K562 (cell line): ENCODE data around the gene STOX2.
A peak's percentile ranks its signal among the peaks of the same experiment; 100 is the strongest.

Experiments
- ARHGAP35 ChIP-seq: fragments of 450-650 bp; IDR thresholded peaks from 2 replicates; pipeline ENCODE4 v1.6.1; 2018; ENCODE audit not compliant: partially characterized antibody
- CEBPG ChIP-seq, 3 experiments: fragments of 200-800 bp in 1 of 3; sonication (Bioruptor generic) in 1 of 3; sonication (generic) in 1 of 3; formaldehyde crosslinking in 1 of 3; IDR thresholded peaks in 2 of 3; conservative IDR thresholded peaks in 1 of 3; 2 replicates each; pipeline versions ENCODE4 v1.6.1 to v1.8.0; 2016 to 2022; ENCODE audit warnings: missing compliant biosample characterization in 2 of 3, missing genetic modification characterization in 2 of 3, mild to moderate bottlenecking in 1 of 3, missing genetic modification reagents in 1 of 3
- CHD2 ChIP-seq: IDR thresholded peaks from 2 replicates; pipeline ENCODE4 v1.6.1; 2011; ENCODE audit warnings: low read depth, low read length
- CTCF ChIP-seq, 3 experiments: IDR thresholded peaks in 2 of 3; conservative IDR thresholded peaks in 1 of 3; 2 replicates each; pipeline ENCODE4 v1.5.1; 2011 to 2012; ENCODE audit warnings: low read length in 3 of 3, mild to moderate bottlenecking in 3 of 3, control low read depth in 2 of 3, improper control_type of control experiment in 1 of 3, inconsistent platforms in 1 of 3, low read depth in 1 of 3, mixed read lengths in 1 of 3, moderate library complexity in 1 of 3; ENCODE audit not compliant: insufficient read depth in 2 of 3
- HCFC1 ChIP-seq: IDR thresholded peaks from 2 replicates; pipeline ENCODE4 v1.6.1; 2012; ENCODE audit warnings: low read depth, low read length, improper control_type of control experiment
- RNF2 ChIP-seq: sonication (generic); IDR thresholded peaks from 2 replicates; pipeline ENCODE4 v1.6.1; 2016
- SAFB2 ChIP-seq: fragments of 200-400 bp; formaldehyde crosslinking; IDR thresholded peaks from 2 replicates; pipeline ENCODE4 v1.6.1; 2018; ENCODE audit warnings: borderline replicate concordance, low read length, low read depth, moderate library complexity; ENCODE audit not compliant: severe bottlenecking
- ZBTB1 ChIP-seq: sonication (generic); formaldehyde crosslinking; IDR thresholded peaks from 2 replicates; pipeline ENCODE4 v1.8.1; 2023; ENCODE audit warnings: missing genetic modification reagents, low read depth, mild to moderate bottlenecking, borderline replicate concordance
- ZNF232 ChIP-seq: sonication (generic); formaldehyde crosslinking; IDR thresholded peaks from 2 replicates; pipeline ENCODE4 v1.8.0; 2022; ENCODE audit warnings: mild to moderate bottlenecking, missing genetic modification reagents
- ZNF551 ChIP-seq: fragments of 250-450 bp; sonication (Bioruptor Pico); IDR thresholded peaks from 2 replicates; pipeline ENCODE4 v1.5.0; 2021; ENCODE audit warnings: mild to moderate bottlenecking, moderate library complexity
- ZNF76 ChIP-seq: fragments of 250-450 bp; sonication (Bioruptor Pico); IDR thresholded peaks from 2 replicates; pipeline ENCODE4 v1.4.0; 2020; ENCODE audit warnings: mild to moderate bottlenecking, moderate library complexity, borderline replicate concordance
- TF ChIP-seq, protein P1 (sequence below): fragments of 450-650 bp; IDR thresholded peaks from 2 replicates; pipeline ENCODE4 v1.6.1; 2017; ENCODE audit warnings: mild to moderate bottlenecking, moderate library complexity
- TF ChIP-seq, protein P2 (sequence below): fragments of 450-650 bp; formaldehyde crosslinking; IDR thresholded peaks from 2 replicates; pipeline ENCODE4 v1.4.0; 2022; ENCODE audit warnings: missing genetic modification characterization

DNA sequence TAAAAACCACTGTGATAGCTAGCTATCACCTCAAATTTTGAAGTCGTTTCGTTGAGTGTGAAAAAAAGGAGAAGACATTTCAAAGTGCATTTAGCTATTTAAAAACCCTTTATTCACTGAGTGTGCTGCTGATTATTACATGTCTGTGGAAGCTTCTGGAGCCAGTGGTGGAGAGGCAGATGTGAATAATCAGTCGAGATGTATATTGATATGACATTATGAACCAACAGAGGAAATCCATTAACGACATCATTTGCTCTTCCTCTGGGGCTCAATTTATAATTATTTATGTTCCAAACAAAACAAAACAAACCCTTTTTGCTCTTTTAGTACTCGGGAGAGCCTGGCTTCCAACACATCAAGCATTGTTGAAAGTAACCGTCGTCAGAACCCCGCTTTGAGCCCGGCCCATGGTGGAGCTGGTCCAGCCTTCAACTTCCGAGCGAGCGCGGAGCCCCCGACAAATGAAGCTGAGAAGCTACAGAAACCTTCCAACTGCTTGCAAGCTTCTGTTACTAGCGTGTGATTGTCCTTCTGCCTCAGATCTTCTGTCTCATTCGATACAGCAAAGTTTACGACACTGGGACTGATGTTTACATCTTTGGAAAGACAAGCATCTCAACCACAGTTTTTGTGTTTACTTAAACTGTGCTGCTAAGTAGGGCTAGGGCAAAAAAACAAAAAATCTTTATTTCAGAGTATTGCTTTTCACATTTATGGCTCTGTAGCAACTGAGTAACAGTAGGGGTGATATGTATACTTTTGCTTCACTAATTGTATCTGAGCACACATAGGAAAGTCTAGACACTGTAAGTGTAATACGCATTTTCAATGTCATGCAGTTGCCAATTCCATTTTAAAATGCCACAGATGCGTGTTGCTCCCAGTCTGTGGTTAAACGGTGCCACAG, 111.9 kb downstream of the STOX2 start:
- TF ChIP-seq, protein P1, sequence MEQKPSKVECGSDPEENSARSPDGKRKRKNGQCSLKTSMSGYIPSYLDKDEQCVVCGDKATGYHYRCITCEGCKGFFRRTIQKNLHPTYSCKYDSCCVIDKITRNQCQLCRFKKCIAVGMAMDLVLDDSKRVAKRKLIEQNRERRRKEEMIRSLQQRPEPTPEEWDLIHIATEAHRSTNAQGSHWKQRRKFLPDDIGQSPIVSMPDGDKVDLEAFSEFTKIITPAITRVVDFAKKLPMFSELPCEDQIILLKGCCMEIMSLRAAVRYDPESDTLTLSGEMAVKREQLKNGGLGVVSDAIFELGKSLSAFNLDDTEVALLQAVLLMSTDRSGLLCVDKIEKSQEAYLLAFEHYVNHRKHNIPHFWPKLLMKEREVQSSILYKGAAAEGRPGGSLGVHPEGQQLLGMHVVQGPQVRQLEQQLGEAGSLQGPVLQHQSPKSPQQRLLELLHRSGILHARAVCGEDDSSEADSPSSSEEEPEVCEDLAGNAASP, result no peak
- TF ChIP-seq CTCF (IDR thresholded peaks at IDR 0.05 in 2 of 3, conservative IDR thresholded peaks at IDR 0.05 in 1 of 3; ENCODE audit: insufficient read depth in 2 of 3, low read depth in 1 of 3, low read length in 3 of 3), result no peak
- no peak for TF ChIP-seq SAFB2
- no peak for TF ChIP-seq ZNF551 (CRISPR knock-in tag)
- TF ChIP-seq ZNF76 (CRISPR knock-in tag), result no peak
- TF ChIP-seq CEBPG (CRISPR knock-in tag; IDR thresholded peaks at IDR 0.05), result no peak
- no peak for TF ChIP-seq CEBPG (tag; conservative IDR thresholded peaks at IDR 0.05 in 1 of 2, IDR thresholded peaks at IDR 0.05 in 1 of 2)
- no peak for TF ChIP-seq ZNF232 (CRISPR knock-in tag)
- no peak for TF ChIP-seq ZBTB1 (CRISPR knock-in tag)
- no peak for TF ChIP-seq ARHGAP35
- no peak for TF ChIP-seq CHD2
- TF ChIP-seq RNF2, result peak; percentile 29
- no peak for TF ChIP-seq HCFC1
- TF ChIP-seq, protein P2, sequence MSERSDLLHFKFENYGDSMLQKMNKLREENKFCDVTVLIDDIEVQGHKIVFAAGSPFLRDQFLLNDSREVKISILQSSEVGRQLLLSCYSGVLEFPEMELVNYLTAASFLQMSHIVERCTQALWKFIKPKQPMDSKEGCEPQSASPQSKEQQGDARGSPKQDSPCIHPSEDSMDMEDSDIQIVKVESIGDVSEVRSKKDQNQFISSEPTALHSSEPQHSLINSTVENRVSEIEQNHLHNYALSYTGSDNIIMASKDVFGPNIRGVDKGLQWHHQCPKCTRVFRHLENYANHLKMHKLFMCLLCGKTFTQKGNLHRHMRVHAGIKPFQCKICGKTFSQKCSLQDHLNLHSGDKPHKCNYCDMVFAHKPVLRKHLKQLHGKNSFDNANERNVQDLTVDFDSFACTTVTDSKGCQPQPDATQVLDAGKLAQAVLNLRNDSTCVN, result no peak
